Liver (tissue), 9 donors: ENCODE results near the gene SMIM33. TPM values are rescaled to one million over a fixed set of nuclear protein-coding genes. Genes with fewer than 3 reads are reported as not detected.

Experiments used
- DNase-seq: peaks from one replicate; pipeline ENCODE4 v3.0.0-alpha.2; 2017; ENCODE audit warnings: low spot score
- H3K27ac ChIP-seq, 2 donors: one replicate each; pipeline ENCODE4 v1.7.0; 2013; ENCODE audit warnings: inconsistent platforms in 2 of 2, low read length in 2 of 2, control low read depth in 1 of 2, low read depth in 1 of 2, mild to moderate bottlenecking in 1 of 2
- H3K27me3 ChIP-seq, 4 donors: one replicate each; pipeline versions ENCODE4 v1.6.1 to v1.7.0; 2013; ENCODE audit warnings: low read length in 3 of 4, inconsistent platforms in 1 of 4, mild to moderate bottlenecking in 1 of 4, moderate library complexity in 1 of 4; ENCODE audit not compliant: control insufficient read depth in 4 of 4, insufficient read depth in 4 of 4
- H3K36me3 ChIP-seq, 4 donors: one replicate each; pipeline versions ENCODE4 v1.6.1 to v1.7.0; 2013; ENCODE audit warnings: low read length in 3 of 4, mild to moderate bottlenecking in 3 of 4, low read depth in 1 of 4, moderate library complexity in 1 of 4; ENCODE audit not compliant: control insufficient read depth in 4 of 4, insufficient read depth in 3 of 4
- H3K4me1 ChIP-seq, 4 donors: one replicate each; pipeline versions ENCODE4 v1.6.1 to v1.7.0; 2013; ENCODE audit warnings: low read length in 3 of 4, mild to moderate bottlenecking in 3 of 4, moderate library complexity in 1 of 4; ENCODE audit not compliant: control insufficient read depth in 4 of 4, insufficient read depth in 4 of 4
- H3K4me3 ChIP-seq, 3 donors: one replicate each; pipeline versions ENCODE4 v1.6.1 to v1.7.0; 2013; ENCODE audit warnings: low read length in 3 of 3, control low read depth in 1 of 3, low read depth in 1 of 3, mild to moderate bottlenecking in 1 of 3
- H3K9ac ChIP-seq, 2 donors: one replicate each; pipeline ENCODE4 v1.7.0; 2013; ENCODE audit warnings: low read length in 2 of 2, mild to moderate bottlenecking in 2 of 2, moderate library complexity in 2 of 2, control low read depth in 1 of 2, low read depth in 1 of 2
- H3K9me3 ChIP-seq, 4 donors: one replicate each; pipeline versions ENCODE4 v1.6.1 to v1.7.0; 2013; ENCODE audit warnings: low read length in 3 of 4; ENCODE audit not compliant: control insufficient read depth in 4 of 4
- EGR1 ChIP-seq, 2 donors: IDR thresholded peaks; 2 replicates each; pipeline ENCODE4 v1.6.1; 2016 to 2018; ENCODE audit warnings: antibody characterized with exemption in 2 of 2, low read depth in 2 of 2
- FOXA1 ChIP-seq: IDR thresholded peaks from 2 replicates; pipeline ENCODE4 v1.6.1; 2016; ENCODE audit warnings: antibody characterized with exemption
- FOXA2 ChIP-seq: IDR thresholded peaks from 2 replicates; pipeline ENCODE4 v1.6.1; 2016; ENCODE audit warnings: antibody characterized with exemption
- GABPA ChIP-seq, 2 donors: IDR thresholded peaks in 1 of 2; conservative IDR thresholded peaks in 1 of 2; 2 replicates each; pipeline ENCODE4 v1.6.1; 2016; ENCODE audit warnings: antibody characterized with exemption in 2 of 2, mild to moderate bottlenecking in 1 of 2, moderate library complexity in 1 of 2
- HNF4A ChIP-seq, 2 donors: conservative IDR thresholded peaks; 2 replicates each; pipeline ENCODE4 v1.6.1; 2016; ENCODE audit warnings: antibody characterized with exemption in 2 of 2, mild to moderate bottlenecking in 2 of 2
- HNF4G ChIP-seq: IDR thresholded peaks from 2 replicates; pipeline ENCODE4 v1.6.1; 2016; ENCODE audit warnings: antibody characterized with exemption
- JUND ChIP-seq, 2 donors: IDR thresholded peaks; 2 replicates each; pipeline ENCODE4 v1.6.1; 2016; ENCODE audit warnings: antibody characterized with exemption in 2 of 2
- NR2F2 ChIP-seq: IDR thresholded peaks from 2 replicates; pipeline ENCODE4 v1.6.1; 2016; ENCODE audit warnings: antibody characterized with exemption
- RAD21 ChIP-seq, 2 donors: IDR thresholded peaks; 2 replicates each; pipeline ENCODE4 v1.6.1; 2016; ENCODE audit warnings: antibody characterized with exemption in 2 of 2, mild to moderate bottlenecking in 2 of 2
- SP1 ChIP-seq: IDR thresholded peaks from 2 replicates; pipeline ENCODE4 v1.6.1; 2018; ENCODE audit warnings: antibody characterized with exemption, mild to moderate bottlenecking
- TAF1 ChIP-seq: conservative IDR thresholded peaks from 2 replicates; pipeline ENCODE4 v1.6.1; 2016; ENCODE audit warnings: antibody characterized with exemption, mild to moderate bottlenecking
- YY1 ChIP-seq: IDR thresholded peaks from 2 replicates; pipeline ENCODE4 v1.6.1; 2016; ENCODE audit warnings: antibody characterized with exemption, mild to moderate bottlenecking
- WGBS: extraction: QIAGEN DNeasy Blood & Tissue Kit; methylation state at CpG from one replicate; pipeline ENCODE4 v1.1.7; 2013; 5-methylcytosine and 5-hydroxymethylcytosine counted together
- polyA plus RNA-seq, 2 donors: library from polyadenylated mRNA; stranded (reverse) in 1 of 2; unstranded in 1 of 2; fragments of 200-250 nt in 1 of 2; fragments of >200 nt in 1 of 2; fragmentation: Nextera tagmentation in 1 of 2; extraction: Ambion mirVana in 1 of 2; gene quantifications; one replicate each; pipeline versions ENCODE4 v1.2.1 to v1.2.3, GENCODE V29; 2013 to 2015
- total RNA-seq, 2 donors: library from RNA; depleted of rRNA; stranded (reverse); fragments of >200 nt; gene quantifications; one replicate each; pipeline ENCODE4 v1.2.3, GENCODE V29; 2014
- TF ChIP-seq, protein P1 (sequence below): fragments of 150-350 bp; IDR thresholded peaks from 2 replicates; pipeline ENCODE4 v1.5.1; 2017; ENCODE audit warnings: improper control_type of control experiment, low read depth, low read length; ENCODE audit not compliant: missing input control
- TF ChIP-seq, protein P2 (sequence below): IDR thresholded peaks from 2 replicates; pipeline ENCODE4 v1.6.1; 2016; ENCODE audit warnings: antibody characterized with exemption, mild to moderate bottlenecking
- TF ChIP-seq, protein P3 (sequence below): IDR thresholded peaks from 2 replicates; pipeline ENCODE4 v1.6.1; 2016; ENCODE audit warnings: antibody characterized with exemption
- donor health status: healthy.
- donor health status: healthy.
- donor health status: healthy.
- donor health status: healthy.
- donor health status: healthy.

Gene SMIM33
- total and polyA plus RNA-seq, 4 donors: 0.05 TPM; not detected in 3

DNA sequence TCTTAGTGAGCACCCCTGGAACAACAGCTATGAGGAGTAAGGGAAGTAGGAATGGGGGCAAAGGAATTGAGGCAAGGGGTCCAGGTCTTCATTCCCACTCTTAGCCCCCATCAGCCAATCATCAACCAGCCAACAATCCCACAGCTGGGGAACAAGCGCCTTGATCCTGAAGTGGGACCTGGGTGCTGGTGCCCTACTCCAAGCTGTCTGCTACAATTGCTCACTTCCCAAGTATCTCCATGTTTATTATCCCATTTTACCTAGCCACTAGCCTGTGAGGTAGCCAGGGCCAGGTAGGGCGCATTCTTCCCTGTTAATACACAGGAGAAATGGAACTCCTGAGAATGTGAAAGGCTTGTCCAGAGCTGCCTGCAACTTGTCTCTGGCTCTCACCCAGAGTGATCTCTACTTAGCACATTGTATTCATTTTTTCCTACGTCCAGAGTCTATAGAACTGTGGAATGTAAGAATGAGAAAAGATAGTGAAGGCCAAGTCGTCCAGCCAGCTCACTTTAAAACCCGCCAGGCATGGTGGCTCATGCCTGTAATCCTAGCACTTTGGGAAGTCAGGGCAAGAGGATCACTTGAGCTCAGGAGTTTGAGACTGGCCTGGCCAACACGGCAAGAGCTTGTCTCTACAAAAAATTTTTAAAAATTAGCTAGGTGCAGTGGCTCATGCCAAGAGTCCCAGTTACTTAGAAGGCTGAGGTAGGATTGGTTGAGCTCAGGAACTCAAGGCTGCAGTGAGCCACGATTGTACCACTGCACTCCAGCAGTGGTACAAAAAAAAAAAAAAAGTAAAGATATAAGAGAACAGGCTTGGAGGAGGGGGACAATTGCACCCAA, 25.3 kb upstream of the SMIM33 start:
- TF ChIP-seq GABPA (IDR thresholded peaks at IDR 0.05 in 1 of 2, conservative IDR thresholded peaks at IDR 0.05 in 1 of 2) (no peak), HNF4A (conservative IDR thresholded peaks at IDR 0.05) (no peak), HNF4G (no peak), RAD21 (IDR thresholded peaks at IDR 0.05) (no peak), SP1 (no peak), EGR1 (IDR thresholded peaks at IDR 0.05; ENCODE audit: low read depth in 2 of 2) (no peak), JUND (IDR thresholded peaks at IDR 0.05) (no peak), FOXA1 (no peak), TAF1 (no peak), FOXA2 (no peak), YY1 (no peak), NR2F2 (no peak)
- TF ChIP-seq, protein P1, sequence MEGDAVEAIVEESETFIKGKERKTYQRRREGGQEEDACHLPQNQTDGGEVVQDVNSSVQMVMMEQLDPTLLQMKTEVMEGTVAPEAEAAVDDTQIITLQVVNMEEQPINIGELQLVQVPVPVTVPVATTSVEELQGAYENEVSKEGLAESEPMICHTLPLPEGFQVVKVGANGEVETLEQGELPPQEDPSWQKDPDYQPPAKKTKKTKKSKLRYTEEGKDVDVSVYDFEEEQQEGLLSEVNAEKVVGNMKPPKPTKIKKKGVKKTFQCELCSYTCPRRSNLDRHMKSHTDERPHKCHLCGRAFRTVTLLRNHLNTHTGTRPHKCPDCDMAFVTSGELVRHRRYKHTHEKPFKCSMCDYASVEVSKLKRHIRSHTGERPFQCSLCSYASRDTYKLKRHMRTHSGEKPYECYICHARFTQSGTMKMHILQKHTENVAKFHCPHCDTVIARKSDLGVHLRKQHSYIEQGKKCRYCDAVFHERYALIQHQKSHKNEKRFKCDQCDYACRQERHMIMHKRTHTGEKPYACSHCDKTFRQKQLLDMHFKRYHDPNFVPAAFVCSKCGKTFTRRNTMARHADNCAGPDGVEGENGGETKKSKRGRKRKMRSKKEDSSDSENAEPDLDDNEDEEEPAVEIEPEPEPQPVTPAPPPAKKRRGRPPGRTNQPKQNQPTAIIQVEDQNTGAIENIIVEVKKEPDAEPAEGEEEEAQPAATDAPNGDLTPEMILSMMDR: no peak
- TF ChIP-seq, protein P2, sequence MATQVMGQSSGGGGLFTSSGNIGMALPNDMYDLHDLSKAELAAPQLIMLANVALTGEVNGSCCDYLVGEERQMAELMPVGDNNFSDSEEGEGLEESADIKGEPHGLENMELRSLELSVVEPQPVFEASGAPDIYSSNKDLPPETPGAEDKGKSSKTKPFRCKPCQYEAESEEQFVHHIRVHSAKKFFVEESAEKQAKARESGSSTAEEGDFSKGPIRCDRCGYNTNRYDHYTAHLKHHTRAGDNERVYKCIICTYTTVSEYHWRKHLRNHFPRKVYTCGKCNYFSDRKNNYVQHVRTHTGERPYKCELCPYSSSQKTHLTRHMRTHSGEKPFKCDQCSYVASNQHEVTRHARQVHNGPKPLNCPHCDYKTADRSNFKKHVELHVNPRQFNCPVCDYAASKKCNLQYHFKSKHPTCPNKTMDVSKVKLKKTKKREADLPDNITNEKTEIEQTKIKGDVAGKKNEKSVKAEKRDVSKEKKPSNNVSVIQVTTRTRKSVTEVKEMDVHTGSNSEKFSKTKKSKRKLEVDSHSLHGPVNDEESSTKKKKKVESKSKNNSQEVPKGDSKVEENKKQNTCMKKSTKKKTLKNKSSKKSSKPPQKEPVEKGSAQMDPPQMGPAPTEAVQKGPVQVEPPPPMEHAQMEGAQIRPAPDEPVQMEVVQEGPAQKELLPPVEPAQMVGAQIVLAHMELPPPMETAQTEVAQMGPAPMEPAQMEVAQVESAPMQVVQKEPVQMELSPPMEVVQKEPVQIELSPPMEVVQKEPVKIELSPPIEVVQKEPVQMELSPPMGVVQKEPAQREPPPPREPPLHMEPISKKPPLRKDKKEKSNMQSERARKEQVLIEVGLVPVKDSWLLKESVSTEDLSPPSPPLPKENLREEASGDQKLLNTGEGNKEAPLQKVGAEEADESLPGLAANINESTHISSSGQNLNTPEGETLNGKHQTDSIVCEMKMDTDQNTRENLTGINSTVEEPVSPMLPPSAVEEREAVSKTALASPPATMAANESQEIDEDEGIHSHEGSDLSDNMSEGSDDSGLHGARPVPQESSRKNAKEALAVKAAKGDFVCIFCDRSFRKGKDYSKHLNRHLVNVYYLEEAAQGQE: no peak
- TF ChIP-seq, protein P3, sequence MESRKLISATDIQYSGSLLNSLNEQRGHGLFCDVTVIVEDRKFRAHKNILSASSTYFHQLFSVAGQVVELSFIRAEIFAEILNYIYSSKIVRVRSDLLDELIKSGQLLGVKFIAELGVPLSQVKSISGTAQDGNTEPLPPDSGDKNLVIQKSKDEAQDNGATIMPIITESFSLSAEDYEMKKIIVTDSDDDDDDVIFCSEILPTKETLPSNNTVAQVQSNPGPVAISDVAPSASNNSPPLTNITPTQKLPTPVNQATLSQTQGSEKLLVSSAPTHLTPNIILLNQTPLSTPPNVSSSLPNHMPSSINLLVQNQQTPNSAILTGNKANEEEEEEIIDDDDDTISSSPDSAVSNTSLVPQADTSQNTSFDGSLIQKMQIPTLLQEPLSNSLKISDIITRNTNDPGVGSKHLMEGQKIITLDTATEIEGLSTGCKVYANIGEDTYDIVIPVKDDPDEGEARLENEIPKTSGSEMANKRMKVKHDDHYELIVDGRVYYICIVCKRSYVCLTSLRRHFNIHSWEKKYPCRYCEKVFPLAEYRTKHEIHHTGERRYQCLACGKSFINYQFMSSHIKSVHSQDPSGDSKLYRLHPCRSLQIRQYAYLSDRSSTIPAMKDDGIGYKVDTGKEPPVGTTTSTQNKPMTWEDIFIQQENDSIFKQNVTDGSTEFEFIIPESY: no peak
- H3K9ac ChIP-seq: no peak overlapping the region
- no peaks in the 10 kb centered on the region for H3K9me3 ChIP-seq
- no peaks in the 10 kb centered on the region for H3K36me3 ChIP-seq
- no peaks in the 10 kb centered on the region for H3K27me3 ChIP-seq
- H3K4me1 ChIP-seq: no peaks in the 10 kb centered on the region
- H3K27ac ChIP-seq: no peak overlapping the region
- no peak overlapping the region for H3K4me3 ChIP-seq
- WGBS: 73% methylated on average over 7 of the region's 7 CpGs
- DNase-seq: no peak
